ENCODE results near the gene SKOR1. TPM values are rescaled to one million over a fixed set of nuclear protein-coding genes. Genes with fewer than 3 reads are reported as not detected.

The SKOR1 gene
- total and polyA plus RNA-seq, 2 of the 13 experiments (the other 11 are each of a cell fraction or from before 2014, with no cell fraction given): 0.09 to 0.11 TPM

DNA sequence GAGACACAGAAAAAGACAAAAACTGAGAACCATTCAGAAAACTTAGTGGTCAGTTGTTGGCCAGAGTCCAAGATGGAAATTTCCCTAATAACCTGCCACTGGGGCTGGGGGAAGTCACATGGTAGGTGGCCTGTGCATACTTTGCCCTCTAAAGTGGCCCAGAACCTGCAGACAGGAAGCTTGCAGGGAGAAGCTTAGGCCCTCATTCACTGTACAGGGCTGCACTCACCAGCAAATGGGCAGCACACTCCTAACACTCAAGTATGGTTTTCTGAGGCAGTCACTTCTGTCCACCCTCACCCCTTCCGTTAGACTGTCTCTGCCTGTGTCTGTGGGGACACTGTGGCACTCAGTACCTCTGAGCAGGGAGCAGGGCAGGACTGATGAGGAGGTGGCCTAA lies 29.0 kb downstream of the SKOR1 start (continued):
- TF ChIP-seq ZNF572 (CRISPR knock-in tag; IDR thresholded peaks at IDR 0.05) (no peak), RFXAP (CRISPR knock-in tag; IDR thresholded peaks at IDR 0.05; ENCODE audit: borderline replicate concordance) (no peak), ZNF143 (CRISPR knock-in tag; IDR thresholded peaks at IDR 0.05) (no peak), ZNF629 (CRISPR knock-in tag; conservative IDR thresholded peaks at IDR 0.05) (no peak), POLR2A (IDR thresholded peaks at IDR 0.05; ENCODE audit: insufficient read depth in 1 of 2, low read depth in 2 of 2, low read length in 2 of 2) (peak; percentile 46 to 71; a peak in 3 of 4 replicates), ZSCAN30 (CRISPR knock-in tag; IDR thresholded peaks at IDR 0.05) (0 out of 2 replicates have a peak, but pooled peaks have one; percentile 56), ISX (CRISPR knock-in tag; conservative IDR thresholded peaks at IDR 0.05) (no peak), HCFC1 (IDR thresholded peaks at IDR 0.05; ENCODE audit: low read depth, low read length) (no peak), TSC22D2 (CRISPR knock-in tag; IDR thresholded peaks at IDR 0.05; ENCODE audit: borderline replicate concordance) (0 out of 2 replicates have a peak, but pooled peaks have one; percentile 33), ZNF331 (CRISPR knock-in tag; IDR thresholded peaks at IDR 0.05) (no peak), SP1 (IDR thresholded peaks at IDR 0.05) (no peak), SP1 (CRISPR knock-in tag; IDR thresholded peaks at IDR 0.05) (no peak), EEA1 (CRISPR knock-in tag; IDR thresholded peaks at IDR 0.05; ENCODE audit: borderline replicate concordance) (no peak), FOXK1 (CRISPR knock-in tag; IDR thresholded peaks at IDR 0.05; ENCODE audit: borderline replicate concordance, low read depth) (no peak), ZBTB38 (CRISPR knock-in tag; IDR thresholded peaks at IDR 0.05) (peak; percentile 85), KDM3A (CRISPR knock-in tag; IDR thresholded peaks at IDR 0.05; ENCODE audit: low read depth) (no peak), MED13 (CRISPR knock-in tag; IDR thresholded peaks at IDR 0.05) (no peak), ZNF451 (CRISPR knock-in tag; IDR thresholded peaks at IDR 0.05) (no peak), ZNF589 (CRISPR knock-in tag; conservative IDR thresholded peaks at IDR 0.05) (no peak), CBX1 (IDR thresholded peaks at IDR 0.05; ENCODE audit: low read depth) (peak; percentile 59), ZMYM3 (CRISPR knock-in tag; IDR thresholded peaks at IDR 0.05) (peak; percentile 35; the same call in 1 of the 2 replicates)
- TF ChIP-seq, protein P1, sequence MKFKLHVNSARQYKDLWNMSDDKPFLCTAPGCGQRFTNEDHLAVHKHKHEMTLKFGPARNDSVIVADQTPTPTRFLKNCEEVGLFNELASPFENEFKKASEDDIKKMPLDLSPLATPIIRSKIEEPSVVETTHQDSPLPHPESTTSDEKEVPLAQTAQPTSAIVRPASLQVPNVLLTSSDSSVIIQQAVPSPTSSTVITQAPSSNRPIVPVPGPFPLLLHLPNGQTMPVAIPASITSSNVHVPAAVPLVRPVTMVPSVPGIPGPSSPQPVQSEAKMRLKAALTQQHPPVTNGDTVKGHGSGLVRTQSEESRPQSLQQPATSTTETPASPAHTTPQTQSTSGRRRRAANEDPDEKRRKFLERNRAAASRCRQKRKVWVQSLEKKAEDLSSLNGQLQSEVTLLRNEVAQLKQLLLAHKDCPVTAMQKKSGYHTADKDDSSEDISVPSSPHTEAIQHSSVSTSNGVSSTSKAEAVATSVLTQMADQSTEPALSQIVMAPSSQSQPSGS (CRISPR knock-in tag; IDR thresholded peaks at IDR 0.05): 0 out of 2 replicates have a peak, but pooled peaks have one; percentile 23
- TF ChIP-seq, protein P2, sequence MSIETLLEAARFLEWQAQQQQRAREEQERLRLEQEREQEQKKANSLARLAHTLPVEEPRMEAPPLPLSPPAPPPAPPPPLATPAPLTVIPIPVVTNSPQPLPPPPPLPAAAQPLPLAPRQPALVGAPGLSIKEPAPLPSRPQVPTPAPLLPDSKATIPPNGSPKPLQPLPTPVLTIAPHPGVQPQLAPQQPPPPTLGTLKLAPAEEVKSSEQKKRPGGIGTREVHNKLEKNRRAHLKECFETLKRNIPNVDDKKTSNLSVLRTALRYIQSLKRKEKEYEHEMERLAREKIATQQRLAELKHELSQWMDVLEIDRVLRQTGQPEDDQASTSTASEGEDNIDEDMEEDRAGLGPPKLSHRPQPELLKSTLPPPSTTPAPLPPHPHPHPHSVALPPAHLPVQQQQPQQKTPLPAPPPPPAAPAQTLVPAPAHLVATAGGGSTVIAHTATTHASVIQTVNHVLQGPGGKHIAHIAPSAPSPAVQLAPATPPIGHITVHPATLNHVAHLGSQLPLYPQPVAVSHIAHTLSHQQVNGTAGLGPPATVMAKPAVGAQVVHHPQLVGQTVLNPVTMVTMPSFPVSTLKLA (IDR thresholded peaks at IDR 0.05): no peak
- TF ChIP-seq, protein P3, sequence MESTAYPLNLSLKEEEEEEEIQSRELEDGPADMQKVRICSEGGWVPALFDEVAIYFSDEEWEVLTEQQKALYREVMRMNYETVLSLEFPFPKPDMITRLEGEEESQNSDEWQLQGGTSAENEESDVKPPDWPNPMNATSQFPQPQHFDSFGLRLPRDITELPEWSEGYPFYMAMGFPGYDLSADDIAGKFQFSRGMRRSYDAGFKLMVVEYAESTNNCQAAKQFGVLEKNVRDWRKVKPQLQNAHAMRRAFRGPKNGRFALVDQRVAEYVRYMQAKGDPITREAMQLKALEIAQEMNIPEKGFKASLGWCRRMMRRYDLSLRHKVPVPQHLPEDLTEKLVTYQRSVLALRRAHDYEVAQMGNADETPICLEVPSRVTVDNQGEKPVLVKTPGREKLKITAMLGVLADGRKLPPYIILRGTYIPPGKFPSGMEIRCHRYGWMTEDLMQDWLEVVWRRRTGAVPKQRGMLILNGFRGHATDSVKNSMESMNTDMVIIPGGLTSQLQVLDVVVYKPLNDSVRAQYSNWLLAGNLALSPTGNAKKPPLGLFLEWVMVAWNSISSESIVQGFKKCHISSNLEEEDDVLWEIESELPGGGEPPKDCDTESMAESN (CRISPR knock-in tag; conservative IDR thresholded peaks at IDR 0.05): no peak
- TF ChIP-seq, protein P4, sequence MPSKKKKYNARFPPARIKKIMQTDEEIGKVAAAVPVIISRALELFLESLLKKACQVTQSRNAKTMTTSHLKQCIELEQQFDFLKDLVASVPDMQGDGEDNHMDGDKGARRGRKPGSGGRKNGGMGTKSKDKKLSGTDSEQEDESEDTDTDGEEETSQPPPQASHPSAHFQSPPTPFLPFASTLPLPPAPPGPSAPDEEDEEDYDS (CRISPR knock-in tag; IDR thresholded peaks at IDR 0.05): peak; percentile 63
- TF ChIP-seq, protein P5, sequence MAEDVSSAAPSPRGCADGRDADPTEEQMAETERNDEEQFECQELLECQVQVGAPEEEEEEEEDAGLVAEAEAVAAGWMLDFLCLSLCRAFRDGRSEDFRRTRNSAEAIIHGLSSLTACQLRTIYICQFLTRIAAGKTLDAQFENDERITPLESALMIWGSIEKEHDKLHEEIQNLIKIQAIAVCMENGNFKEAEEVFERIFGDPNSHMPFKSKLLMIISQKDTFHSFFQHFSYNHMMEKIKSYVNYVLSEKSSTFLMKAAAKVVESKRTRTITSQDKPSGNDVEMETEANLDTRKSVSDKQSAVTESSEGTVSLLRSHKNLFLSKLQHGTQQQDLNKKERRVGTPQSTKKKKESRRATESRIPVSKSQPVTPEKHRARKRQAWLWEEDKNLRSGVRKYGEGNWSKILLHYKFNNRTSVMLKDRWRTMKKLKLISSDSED (CRISPR knock-in tag; IDR thresholded peaks at IDR 0.05): no peak
- TF ChIP-seq, protein P6, sequence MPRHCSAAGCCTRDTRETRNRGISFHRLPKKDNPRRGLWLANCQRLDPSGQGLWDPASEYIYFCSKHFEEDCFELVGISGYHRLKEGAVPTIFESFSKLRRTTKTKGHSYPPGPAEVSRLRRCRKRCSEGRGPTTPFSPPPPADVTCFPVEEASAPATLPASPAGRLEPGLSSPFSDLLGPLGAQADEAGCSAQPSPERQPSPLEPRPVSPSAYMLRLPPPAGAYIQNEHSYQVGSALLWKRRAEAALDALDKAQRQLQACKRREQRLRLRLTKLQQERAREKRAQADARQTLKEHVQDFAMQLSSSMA (CRISPR knock-in tag; IDR thresholded peaks at IDR 0.05): 0 out of 2 replicates have a peak, but pooled peaks have one; percentile 22

All from HepG2 (cell line).